ENCODE measurements around the gene TNPO3.

The TNPO3 gene

GRCh38 chr7:128982105-128982504 lies 72.8 kb downstream of the TNPO3 start:
- no peak for TF ChIP-seq CTCF (IDR thresholded peaks at IDR 0.05; ENCODE audit: low read depth, low read length, missing control alignments)
- no peak overlapping the region for H3K4me3 ChIP-seq (replicated peaks; ENCODE audit: low read depth, low read length)
- DNase-seq (ENCODE audit: extremely low read depth, low read depth) = no peak

- no peak overlapping the region for H3K4me3 ChIP-seq (replicated peaks; ENCODE audit: low read depth, low read length)
- TF ChIP-seq CTCF (IDR thresholded peaks at IDR 0.05; ENCODE audit: low read depth, low read length, missing control alignments) = no peak
- DNase-seq (ENCODE audit: extremely low read depth, low read depth) = no peak
Measured at GRCh38 chr7:128974241-128974934, 80.5 kb downstream of the TNPO3 start.

- TF ChIP-seq CTCF (IDR thresholded peaks at IDR 0.05; ENCODE audit: low read depth, low read length, missing control alignments) = no peak
- no peak overlapping the region for H3K4me3 ChIP-seq (replicated peaks; ENCODE audit: low read depth, low read length)
- no peak for DNase-seq (ENCODE audit: extremely low read depth, low read depth)
Measured at GRCh38 chr7:128968624-128969023, 86.3 kb downstream of the TNPO3 start.

GRCh38 chr7:128963327-128963757 lies 91.6 kb downstream of the TNPO3 start:
- no peak for TF ChIP-seq CTCF (IDR thresholded peaks at IDR 0.05; ENCODE audit: low read depth, low read length, missing control alignments)
- DNase-seq (ENCODE audit: extremely low read depth, low read depth) = no peak
- no peak overlapping the region for H3K4me3 ChIP-seq (replicated peaks; ENCODE audit: low read depth, low read length)

GRCh38 chr7:128962899-128963298 lies 92.0 kb downstream of the TNPO3 start:
- H3K4me3 ChIP-seq (replicated peaks; ENCODE audit: low read depth, low read length) = no peak overlapping the region
- TF ChIP-seq CTCF (IDR thresholded peaks at IDR 0.05; ENCODE audit: low read depth, low read length, missing control alignments) = no peak
- DNase-seq (ENCODE audit: extremely low read depth, low read depth) = no peak

GRCh38 chr7:128961030-128961659 lies 93.8 kb downstream of the TNPO3 start:
- TF ChIP-seq CTCF (IDR thresholded peaks at IDR 0.05; ENCODE audit: low read depth, low read length, missing control alignments) = no peak
- no peak for DNase-seq (ENCODE audit: extremely low read depth, low read depth)
- no peak overlapping the region for H3K4me3 ChIP-seq (replicated peaks; ENCODE audit: low read depth, low read length)
